CD14-positive monocyte (primary cell): ENCODE measurements around the gene IFT25. TPM values are rescaled to one million over a fixed set of nuclear protein-coding genes. Genes with fewer than 3 reads are reported as not detected.
A peak's percentile ranks its signal among the peaks of the same experiment; 100 is the strongest.

Experiments
- DNase-seq, 3 donors: peaks; one replicate each; pipeline ENCODE4 v3.0.0-alpha.2; 2011 to 2022
- H2AFZ ChIP-seq: 2 replicates; pipeline ENCODE4 v1.6.0; 2012; ENCODE audit warnings: mild to moderate bottlenecking, low read depth, low read length, inconsistent platforms; ENCODE audit not compliant: insufficient read depth, poor library complexity, severe bottlenecking
- H3K27ac ChIP-seq, 2 donors: 1 replicate in 1 of 2; 2 replicates in 1 of 2; pipeline ENCODE4 v1.5.1; 2012 to 2013; ENCODE audit warnings: low read length in 2 of 2, control low read depth in 1 of 2, inconsistent platforms in 1 of 2, low read depth in 1 of 2, mild to moderate bottlenecking in 1 of 2
- H3K27me3 ChIP-seq, 2 donors: one replicate each; pipeline versions ENCODE4 v1.6.0 to v1.6.1; 2011 to 2013; ENCODE audit warnings: low read length in 2 of 2; ENCODE audit not compliant: control insufficient read depth in 2 of 2, insufficient read depth in 2 of 2
- H3K36me3 ChIP-seq, 2 donors: replicated peaks in 1 of 2; 1 replicate in 1 of 2; 2 replicates in 1 of 2; pipeline versions ENCODE4 v1.5.1 to v1.6.1; 2012 to 2013; ENCODE audit warnings: low read length in 2 of 2, control low read depth in 1 of 2, inconsistent platforms in 1 of 2, mild to moderate bottlenecking in 1 of 2; ENCODE audit not compliant: insufficient read depth in 2 of 2, control insufficient read depth in 1 of 2
- H3K4me1 ChIP-seq, 2 donors: 1 replicate in 1 of 2; 2 replicates in 1 of 2; pipeline versions ENCODE4 v1.5.1 to v1.6.1; 2012 to 2013; ENCODE audit warnings: low read length in 2 of 2, control low read depth in 1 of 2, inconsistent platforms in 1 of 2, mild to moderate bottlenecking in 1 of 2, moderate library complexity in 1 of 2; ENCODE audit not compliant: insufficient read depth in 2 of 2, control insufficient read depth in 1 of 2
- H3K4me2 ChIP-seq: replicated peaks from 2 replicates; pipeline ENCODE3; 2012; ENCODE audit warnings: low read length, moderate library complexity, mild to moderate bottlenecking; ENCODE audit not compliant: poor library complexity, severe bottlenecking; ENCODE audit errors: extremely low read depth
- H3K4me3 ChIP-seq, 3 experiments: fragments of 200-600 bp in 1 of 3; sonication (generic) in 1 of 3; replicated peaks in 1 of 3; 1 replicate in 2 of 3; 2 replicates in 1 of 3; pipeline ENCODE4 v1.5.1; 2011 to 2013; ENCODE audit warnings: low read length in 3 of 3, mild to moderate bottlenecking in 3 of 3, control low read depth in 2 of 3, low read depth in 2 of 3, inconsistent platforms in 1 of 3, moderate library complexity in 1 of 3
- H3K79me2 ChIP-seq: 2 replicates; pipeline ENCODE4 v1.6.0; 2012; ENCODE audit warnings: mild to moderate bottlenecking, control low read depth, inconsistent platforms, low read length, moderate library complexity; ENCODE audit not compliant: insufficient read depth
- H3K9ac ChIP-seq: 2 replicates; pipeline ENCODE4 v1.6.0; 2017; ENCODE audit warnings: low read length, mild to moderate bottlenecking; ENCODE audit not compliant: insufficient read depth, poor library complexity, severe bottlenecking
- H3K9me3 ChIP-seq, 2 donors: replicated peaks in 1 of 2; 1 replicate in 1 of 2; 2 replicates in 1 of 2; pipeline versions ENCODE4 v1.5.1 to v1.6.1; 2012 to 2013; ENCODE audit warnings: low read length in 2 of 2, control low read depth in 1 of 2; ENCODE audit not compliant: control insufficient read depth in 1 of 2, insufficient read depth in 1 of 2
- H4K20me1 ChIP-seq: 2 replicates; pipeline ENCODE4 v1.6.0; 2012; ENCODE audit warnings: mild to moderate bottlenecking, low read length, control low read depth, moderate library complexity; ENCODE audit not compliant: insufficient read depth
- H3K27ac Mint-ChIP-seq, 7 donors: one replicate each; pipeline ENCODE4 v1.8.0; 2020; ENCODE audit warnings: mild to moderate bottlenecking in 7 of 7, mixed read lengths in 7 of 7, moderate library complexity in 6 of 7, inconsistent platforms in 2 of 7
- H3K27me3 Mint-ChIP-seq, 3 donors: one replicate each; pipeline ENCODE4 v1.8.0; 2021 to 2022; ENCODE audit warnings: low read depth in 3 of 3, mild to moderate bottlenecking in 3 of 3, mixed read lengths in 3 of 3, moderate library complexity in 3 of 3, inconsistent platforms in 1 of 3
- H3K36me3 Mint-ChIP-seq, 2 donors: one replicate each; pipeline ENCODE4 v1.8.0; 2020; ENCODE audit warnings: mixed read lengths in 2 of 2, inconsistent platforms in 1 of 2, mild to moderate bottlenecking in 1 of 2
- H3K4me1 Mint-ChIP-seq: one replicate; pipeline ENCODE4 v1.8.0; 2020; ENCODE audit warnings: mild to moderate bottlenecking, mixed read lengths
- H3K4me3 Mint-ChIP-seq, 2 donors: one replicate each; pipeline ENCODE4 v1.8.0; 2020; ENCODE audit warnings: mild to moderate bottlenecking in 2 of 2, mixed read lengths in 2 of 2, moderate library complexity in 1 of 2
- H3K9me3 Mint-ChIP-seq, 7 donors: one replicate each; pipeline ENCODE4 v1.8.0; 2020 to 2022; ENCODE audit warnings: mixed read lengths in 7 of 7, mild to moderate bottlenecking in 6 of 7, moderate library complexity in 6 of 7, inconsistent platforms in 2 of 7
- CTCF ChIP-seq: fragments of 200-600 bp; IDR thresholded peaks from one replicate; pipeline ENCODE4 v1.8.0; 2022; ENCODE audit warnings: antibody characterized with exemption, mild to moderate bottlenecking
- WGBS: methylation state at CpG from one replicate; pipeline ENCODE4 v1.1.5; 2013; ENCODE audit warnings: missing lambda C conversion rate; ENCODE audit not compliant: insufficient coverage; 5-methylcytosine and 5-hydroxymethylcytosine counted together
- intact Hi-C, 2 donors: fragments of 100-400 bp; cut with micrococcal nuclease; formaldehyde crosslinking; loops; one replicate each; pipeline versions ENCODE4 v1.15.0 to v1.15.1; 2023
- polyA plus RNA-seq, 3 donors: library from polyadenylated mRNA; depleted of rRNA in 1 of 3; unstranded in 2 of 3; stranded (reverse) in 1 of 3; fragments of 300-500 nt in 2 of 3; fragments of >200 nt in 1 of 3; fragmentation: Illumina TruSeq in 2 of 3; gene quantifications; 1 replicate in 2 of 3; 2 replicates in 1 of 3; pipeline ENCODE4 v1.2.3, GENCODE V29; 2012 to 2021

IFT25 gene
- polyA plus RNA-seq, 3 donors, result 17.1 to 30.6 (median 27.8) TPM

- Mint-ChIP-seq H3K4me1 (no peaks in the 10 kb centered on the region), H3K36me3 (peaks cover 55 to 58% of the 10 kb centered on the region in 2 donors), H3K9me3 (peaks cover 0 to 2% (median 0%) of the 10 kb centered on the region in 7 donors), H3K27ac (peak overlapping the region in 1 of 7 donors; percentile 8), H3K27me3 (no peaks in the 10 kb centered on the region), H3K4me3 (no peak overlapping the region)
- H2AFZ ChIP-seq, result no peak overlapping the region
- H3K9ac ChIP-seq, result no peak overlapping the region
- no peak overlapping the region for H3K4me3 ChIP-seq
- H3K9me3 ChIP-seq, result no peaks in the 10 kb centered on the region
- H3K4me1 ChIP-seq, result no peaks in the 10 kb centered on the region
- intact Hi-C loops, result loop anchor here in 1 of 2 donors (5.0 kb wide), 1 partner anchor 101 kb away; no protein-coding TSS in a partner anchor
- no peak overlapping the region for H3K27ac ChIP-seq
- H3K79me2 ChIP-seq, result no peaks in the 10 kb centered on the region
- 0% methylated on average over 2 of the region's 4 CpGs for WGBS
- no peak for DNase-seq
- H4K20me1 ChIP-seq, result no peaks in the 10 kb centered on the region
- peaks cover 29 to 75% of the 10 kb centered on the region in 2 donors for H3K36me3 ChIP-seq
- no peaks in the 10 kb centered on the region for H3K27me3 ChIP-seq
- no peak overlapping the region for H3K4me2 ChIP-seq
- no peak for TF ChIP-seq CTCF
These were observed 18.0 kb upstream of the IFT25 start for GRCh38 chr1:53963460-53963859.

DNA sequence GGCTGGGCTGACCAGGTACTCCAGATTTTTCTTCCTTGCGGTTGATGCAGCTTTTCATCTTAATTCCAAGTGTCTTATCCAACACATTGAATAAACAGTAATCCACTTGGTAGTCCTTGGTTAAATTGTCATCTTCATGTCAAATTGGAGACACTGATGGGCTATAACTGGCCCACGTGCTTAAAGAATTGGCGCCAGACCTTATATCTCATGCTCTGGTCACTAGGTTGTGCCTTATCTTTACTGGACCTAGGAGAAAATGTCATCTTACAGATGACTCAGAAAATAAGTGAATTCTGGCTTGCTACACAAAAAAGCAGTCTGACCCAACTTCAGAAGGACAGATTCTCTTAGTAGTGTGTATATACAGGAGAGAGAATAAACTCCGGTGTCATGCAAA is 16.9 kb upstream of the IFT25 start:
- H3K4me2 ChIP-seq, result no peak overlapping the region
- no peak overlapping the region for H3K27ac ChIP-seq
- Mint-ChIP-seq H3K27ac (no peak overlapping the region), H3K4me3 (no peak overlapping the region), H3K27me3 (no peaks in the 10 kb centered on the region), H3K36me3 (peaks cover 48 to 50% of the 10 kb centered on the region in 2 donors), H3K9me3 (peaks cover 0 to 2% (median 0%) of the 10 kb centered on the region in 7 donors), H3K4me1 (peaks cover under 1% of the 10 kb centered on the region)
- no peaks in the 10 kb centered on the region for H3K27me3 ChIP-seq
- H3K9me3 ChIP-seq, result no peaks in the 10 kb centered on the region
- H4K20me1 ChIP-seq, result no peaks in the 10 kb centered on the region
- no peak overlapping the region for H3K9ac ChIP-seq
- no peaks in the 10 kb centered on the region for H3K79me2 ChIP-seq
- DNase-seq, result no peak
- H3K4me3 ChIP-seq, result no peak overlapping the region
- peaks cover 24 to 65% of the 10 kb centered on the region in 2 donors for H3K36me3 ChIP-seq
- H3K4me1 ChIP-seq, result peaks cover 0 to 1% of the 10 kb centered on the region in 2 donors
- TF ChIP-seq CTCF, result no peak
- no peak overlapping the region for H2AFZ ChIP-seq
- intact Hi-C loops, result loop anchor here in 1 of 2 donors (5.0 kb wide), 1 partner anchor 100 kb away; no protein-coding TSS in a partner anchor
- 100% methylated on average over 3 of the region's 4 CpGs for WGBS
